NT2/D1 (cell line): Measurements from ENCODE around the gene KIAA0930.

ENCODE experiments used
- SUZ12 ChIP-seq: IDR thresholded peaks from 2 replicates; pipeline ENCODE4 v1.6.1; 2011; ENCODE audit not compliant: insufficient read length, insufficient read depth; ENCODE audit errors: extremely low read depth
- ZNF274 ChIP-seq: IDR thresholded peaks from 2 replicates; pipeline ENCODE4 v1.6.1; 2011; ENCODE audit warnings: mild to moderate bottlenecking, low read depth, low read length

DNA sequence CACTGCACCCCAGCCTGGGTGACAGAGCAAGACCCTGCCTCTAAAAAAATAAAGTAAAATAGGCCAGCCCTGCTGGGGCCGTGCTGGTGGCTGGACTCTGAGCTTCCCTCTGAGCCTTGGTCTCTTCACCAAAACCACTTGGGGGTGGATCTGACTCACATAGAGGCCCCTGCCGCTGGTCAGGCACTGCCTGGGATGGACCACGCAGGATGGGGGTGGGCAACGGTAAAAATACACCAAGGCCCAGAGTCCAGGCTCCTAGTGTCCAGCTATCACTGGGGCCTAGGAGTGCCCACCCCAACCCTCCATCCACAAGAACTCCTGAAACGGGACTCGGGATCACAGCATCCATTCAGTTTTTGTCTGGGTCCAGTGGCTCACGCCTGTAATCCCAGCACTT is 31.8 kb upstream of the KIAA0930 start:
- no peak for TF ChIP-seq SUZ12
- TF ChIP-seq ZNF274, result no peak
